ENCODE measurements around the gene MGLL.

GRCh38 chr3:127792541-127793292, 29.6 kb downstream of the MGLL start:
- TF ChIP-seq CTCF (IDR thresholded peaks at IDR 0.05 in 8 of 11, conservative IDR thresholded peaks at IDR 0.05 in 3 of 11), result no peak
- TF ChIP-seq POLR2A (IDR thresholded peaks at IDR 0.05), result no peak
